ENCODE results near the gene ING3.

DNA sequence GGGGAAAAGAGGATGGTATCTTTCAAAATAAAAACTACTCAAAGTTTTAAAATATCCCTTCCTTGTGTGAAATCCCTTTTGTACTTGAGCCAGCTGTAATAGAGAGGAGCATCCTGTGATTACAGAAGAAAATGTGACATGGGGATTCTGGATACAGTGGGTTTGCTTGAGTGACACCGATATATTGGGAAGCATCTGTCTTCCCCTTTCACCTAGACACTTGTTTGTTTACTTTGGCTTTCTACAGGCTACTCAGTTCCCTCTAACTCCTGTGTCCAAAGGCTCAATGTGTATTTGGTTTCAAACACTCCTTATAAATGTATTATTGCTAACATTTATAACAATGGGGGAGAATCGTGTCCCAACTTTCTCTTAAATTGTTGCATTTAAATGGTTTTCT lies 62.3 kb downstream of the ING3 start:
- TF ChIP-seq, protein P1, sequence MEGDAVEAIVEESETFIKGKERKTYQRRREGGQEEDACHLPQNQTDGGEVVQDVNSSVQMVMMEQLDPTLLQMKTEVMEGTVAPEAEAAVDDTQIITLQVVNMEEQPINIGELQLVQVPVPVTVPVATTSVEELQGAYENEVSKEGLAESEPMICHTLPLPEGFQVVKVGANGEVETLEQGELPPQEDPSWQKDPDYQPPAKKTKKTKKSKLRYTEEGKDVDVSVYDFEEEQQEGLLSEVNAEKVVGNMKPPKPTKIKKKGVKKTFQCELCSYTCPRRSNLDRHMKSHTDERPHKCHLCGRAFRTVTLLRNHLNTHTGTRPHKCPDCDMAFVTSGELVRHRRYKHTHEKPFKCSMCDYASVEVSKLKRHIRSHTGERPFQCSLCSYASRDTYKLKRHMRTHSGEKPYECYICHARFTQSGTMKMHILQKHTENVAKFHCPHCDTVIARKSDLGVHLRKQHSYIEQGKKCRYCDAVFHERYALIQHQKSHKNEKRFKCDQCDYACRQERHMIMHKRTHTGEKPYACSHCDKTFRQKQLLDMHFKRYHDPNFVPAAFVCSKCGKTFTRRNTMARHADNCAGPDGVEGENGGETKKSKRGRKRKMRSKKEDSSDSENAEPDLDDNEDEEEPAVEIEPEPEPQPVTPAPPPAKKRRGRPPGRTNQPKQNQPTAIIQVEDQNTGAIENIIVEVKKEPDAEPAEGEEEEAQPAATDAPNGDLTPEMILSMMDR (IDR thresholded peaks at IDR 0.05), result no peak
- no peak for TF ChIP-seq POLR2A (IDR thresholded peaks at IDR 0.05)

Data from ovary (tissue), 3 donors.